ENCODE results near the gene ABCC1. TPM values are rescaled to one million over a fixed set of nuclear protein-coding genes. Genes with fewer than 3 reads are reported as not detected.
"Not testable (repeated sequence)": the region's sequence is repeated elsewhere in the genome, so short reads cannot be mapped to it uniquely, and the experiment has no call there.

Gene ABCC1
- total RNA-seq, 1 experiment from 2014 or later: 61.9 TPM

DNA sequence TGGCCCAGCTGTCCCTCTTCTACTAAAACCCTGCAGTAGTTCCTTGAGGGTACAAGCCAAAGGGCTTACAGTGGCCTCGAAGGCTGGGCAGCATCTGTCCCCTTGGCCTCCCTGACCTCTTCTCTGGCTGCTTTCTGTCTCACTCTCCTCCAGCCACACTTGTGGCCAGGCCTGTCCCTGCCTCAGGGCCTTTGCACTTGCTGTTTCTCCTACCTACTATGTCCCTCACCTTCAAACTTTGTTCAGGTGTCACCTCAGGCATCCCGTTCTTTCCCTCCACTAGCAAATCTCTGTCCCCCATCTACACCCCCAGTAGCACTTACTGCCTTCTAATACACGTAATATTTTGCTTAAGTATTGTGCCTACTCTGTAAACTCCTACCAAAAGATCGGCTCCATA, 6.0 kb downstream of the ABCC1 start (continued):
- TF ChIP-seq, protein P1, sequence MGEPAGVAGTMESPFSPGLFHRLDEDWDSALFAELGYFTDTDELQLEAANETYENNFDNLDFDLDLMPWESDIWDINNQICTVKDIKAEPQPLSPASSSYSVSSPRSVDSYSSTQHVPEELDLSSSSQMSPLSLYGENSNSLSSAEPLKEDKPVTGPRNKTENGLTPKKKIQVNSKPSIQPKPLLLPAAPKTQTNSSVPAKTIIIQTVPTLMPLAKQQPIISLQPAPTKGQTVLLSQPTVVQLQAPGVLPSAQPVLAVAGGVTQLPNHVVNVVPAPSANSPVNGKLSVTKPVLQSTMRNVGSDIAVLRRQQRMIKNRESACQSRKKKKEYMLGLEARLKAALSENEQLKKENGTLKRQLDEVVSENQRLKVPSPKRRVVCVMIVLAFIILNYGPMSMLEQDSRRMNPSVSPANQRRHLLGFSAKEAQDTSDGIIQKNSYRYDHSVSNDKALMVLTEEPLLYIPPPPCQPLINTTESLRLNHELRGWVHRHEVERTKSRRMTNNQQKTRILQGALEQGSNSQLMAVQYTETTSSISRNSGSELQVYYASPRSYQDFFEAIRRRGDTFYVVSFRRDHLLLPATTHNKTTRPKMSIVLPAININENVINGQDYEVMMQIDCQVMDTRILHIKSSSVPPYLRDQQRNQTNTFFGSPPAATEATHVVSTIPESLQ (CRISPR knock-in tag; IDR thresholded peaks at IDR 0.05): no peak
- TF ChIP-seq ZNF396 (CRISPR knock-in tag; IDR thresholded peaks at IDR 0.05; ENCODE audit: borderline replicate concordance) (no peak), PREB (CRISPR knock-in tag; IDR thresholded peaks at IDR 0.05; ENCODE audit: borderline replicate concordance) (no peak), TP53 (CRISPR knock-in tag; IDR thresholded peaks at IDR 0.05) (no peak), ZNF219 (CRISPR knock-in tag; IDR thresholded peaks at IDR 0.05; ENCODE audit: borderline replicate concordance) (no peak), CREM (CRISPR knock-in tag; IDR thresholded peaks at IDR 0.05) (no peak), ZNF121 (CRISPR knock-in tag; IDR thresholded peaks at IDR 0.05) (no peak), MYBL2 (CRISPR knock-in tag; IDR thresholded peaks at IDR 0.05) (no peak), SP1 (CRISPR knock-in tag; conservative IDR thresholded peaks at IDR 0.05) (no peak), PRDM15 (CRISPR knock-in tag; IDR thresholded peaks at IDR 0.05) (no peak), GABPB1 (CRISPR knock-in tag; IDR thresholded peaks at IDR 0.05) (no peak), ZNF263 (CRISPR knock-in tag; IDR thresholded peaks at IDR 0.05; ENCODE audit: low read depth) (no peak)
- TF ChIP-seq, protein P2, sequence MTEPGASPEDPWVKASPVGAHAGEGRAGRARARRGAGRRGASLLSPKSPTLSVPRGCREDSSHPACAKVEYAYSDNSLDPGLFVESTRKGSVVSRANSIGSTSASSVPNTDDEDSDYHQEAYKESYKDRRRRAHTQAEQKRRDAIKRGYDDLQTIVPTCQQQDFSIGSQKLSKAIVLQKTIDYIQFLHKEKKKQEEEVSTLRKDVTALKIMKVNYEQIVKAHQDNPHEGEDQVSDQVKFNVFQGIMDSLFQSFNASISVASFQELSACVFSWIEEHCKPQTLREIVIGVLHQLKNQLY (CRISPR knock-in tag; IDR thresholded peaks at IDR 0.05): no peak
- TF ChIP-seq, protein P3, sequence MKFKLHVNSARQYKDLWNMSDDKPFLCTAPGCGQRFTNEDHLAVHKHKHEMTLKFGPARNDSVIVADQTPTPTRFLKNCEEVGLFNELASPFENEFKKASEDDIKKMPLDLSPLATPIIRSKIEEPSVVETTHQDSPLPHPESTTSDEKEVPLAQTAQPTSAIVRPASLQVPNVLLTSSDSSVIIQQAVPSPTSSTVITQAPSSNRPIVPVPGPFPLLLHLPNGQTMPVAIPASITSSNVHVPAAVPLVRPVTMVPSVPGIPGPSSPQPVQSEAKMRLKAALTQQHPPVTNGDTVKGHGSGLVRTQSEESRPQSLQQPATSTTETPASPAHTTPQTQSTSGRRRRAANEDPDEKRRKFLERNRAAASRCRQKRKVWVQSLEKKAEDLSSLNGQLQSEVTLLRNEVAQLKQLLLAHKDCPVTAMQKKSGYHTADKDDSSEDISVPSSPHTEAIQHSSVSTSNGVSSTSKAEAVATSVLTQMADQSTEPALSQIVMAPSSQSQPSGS (CRISPR knock-in tag; IDR thresholded peaks at IDR 0.05; ENCODE audit: borderline replicate concordance, low read depth): no peak

GRCh38 chr16:15956106-15956505, 6.7 kb downstream of the ABCC1 start:
- H3K9me3 Mint-ChIP-seq; H3K27ac Mint-ChIP-seq; DNase-seq (ENCODE audit: low spot score); POLR2A ChIA-PET; CTCF ChIA-PET; ATAC-seq; H3K27me3 Mint-ChIP-seq (ENCODE audit: low read depth); H3K36me3 Mint-ChIP-seq; H3K4me3 Mint-ChIP-seq: not testable (repeated sequence)
- peaks cover 58% of the 10 kb centered on the region for H3K4me1 Mint-ChIP-seq

Data from WTC11 (cell line).